H1 (cell line): ENCODE data around the gene FAIM2. TPM values are rescaled to one million over a fixed set of nuclear protein-coding genes. Genes with fewer than 3 reads are reported as not detected.

ENCODE experiments used
- CTCF ChIA-PET: fragments of 300-600 bp; sonication (Branson Sonifier 250); formaldehyde crosslinking; loops from one replicate; lab custom pipeline; 2021; ENCODE audit not compliant: partially characterized antibody; lab: Charles Lee
- POLR2A ChIA-PET: fragments of 300-600 bp; sonication (Branson Sonifier 250); formaldehyde crosslinking; loops from one replicate; lab custom pipeline; 2021; ENCODE audit warnings: inconsistent platforms; ENCODE audit not compliant: partially characterized antibody; lab: Charles Lee
- DNase-seq, 2 experiments: peaks; one replicate each; pipeline versions ENCODE4 v3.0.0 to v3.0.0-alpha.2; 2010 to 2022; ENCODE audit warnings: low spot score in 2 of 2, low read depth in 1 of 2, mixed read lengths in 1 of 2
- FAIRE-seq: peaks from 2 replicates; lab custom pipeline; 2011; peaks lifted over from hg19 to GRCh38; lab: Jason Lieb, UNC
- H2AFZ ChIP-seq: 2 replicates; pipeline ENCODE4 v1.8.1; 2012; ENCODE audit warnings: low read length, inconsistent platforms
- H2AK5ac ChIP-seq: 2 replicates; pipeline ENCODE4 v1.6.1; 2013; ENCODE audit warnings: low read depth, low read length
- H2BK120ac ChIP-seq: replicated peaks from 2 replicates; pipeline ENCODE3; 2013; ENCODE audit warnings: low read depth, low read length, inconsistent platforms
- H2BK12ac ChIP-seq: 2 replicates; pipeline ENCODE4 v1.6.1; 2013; ENCODE audit warnings: low read depth, low read length
- H2BK15ac ChIP-seq: 2 replicates; pipeline ENCODE4 v1.6.1; 2013; ENCODE audit warnings: low read length
- H2BK20ac ChIP-seq: 2 replicates; pipeline ENCODE4 v1.6.1; 2013; ENCODE audit warnings: low read length
- H2BK5ac ChIP-seq: 2 replicates; pipeline ENCODE4 v1.6.1; 2013; ENCODE audit warnings: low read depth, low read length
- H3K14ac ChIP-seq: 2 replicates; pipeline ENCODE4 v1.6.1; 2013; ENCODE audit warnings: inconsistent platforms; ENCODE audit not compliant: insufficient read length
- H3K18ac ChIP-seq: 2 replicates; pipeline ENCODE4 v1.6.1; 2013; ENCODE audit warnings: low read length; ENCODE audit errors: extremely low read depth
- H3K23ac ChIP-seq: 2 replicates; pipeline ENCODE4 v1.6.1; 2013; ENCODE audit warnings: inconsistent platforms; ENCODE audit not compliant: insufficient read length
- H3K23me2 ChIP-seq: 2 replicates; pipeline ENCODE4 v1.6.1; 2013; ENCODE audit warnings: low read depth, low read length
- H3K27ac ChIP-seq: 2 replicates; pipeline ENCODE4 v1.6.1; 2011; ENCODE audit warnings: low read depth, low read length, inconsistent platforms
- H3K27me3 ChIP-seq, 4 experiments: replicated peaks in 1 of 4; 1 replicate in 1 of 4; 2 replicates in 3 of 4; pipeline versions ENCODE4 v1.6.1 to v1.8.1; 2011 to 2013; ENCODE audit warnings: low read length in 3 of 4, mild to moderate bottlenecking in 3 of 4, inconsistent platforms in 2 of 4, mixed read lengths in 2 of 4, moderate library complexity in 1 of 4; ENCODE audit not compliant: control insufficient read depth in 3 of 4, insufficient read depth in 3 of 4; ENCODE audit errors: extremely low read depth in 1 of 4
- H3K36me3 ChIP-seq, 4 experiments: 2 replicates each; pipeline versions ENCODE4 v1.6.1 to v1.8.1; 2011 to 2013; ENCODE audit warnings: mild to moderate bottlenecking in 4 of 4, low read length in 3 of 4, moderate library complexity in 2 of 4, control low read depth in 1 of 4, inconsistent platforms in 1 of 4; ENCODE audit not compliant: insufficient read depth in 4 of 4, control insufficient read depth in 2 of 4
- H3K4ac ChIP-seq: replicated peaks from 2 replicates; pipeline ENCODE3; 2013; ENCODE audit warnings: low read length, low read depth, mixed read lengths, inconsistent platforms; ENCODE audit not compliant: insufficient read length
- H3K4me1 ChIP-seq, 4 experiments: replicated peaks in 1 of 4; 1 replicate in 1 of 4; 2 replicates in 3 of 4; pipeline versions ENCODE4 v1.6.1 to v1.8.1; 2011 to 2013; ENCODE audit warnings: low read length in 3 of 4, inconsistent platforms in 2 of 4, mixed read lengths in 1 of 4; ENCODE audit not compliant: insufficient read depth in 4 of 4, control insufficient read depth in 3 of 4
- H3K4me2 ChIP-seq, 2 experiments: 2 replicates each; pipeline versions ENCODE4 v1.6.1 to v1.8.1; 2011 to 2013; ENCODE audit warnings: low read depth in 2 of 2, low read length in 2 of 2, control low read depth in 1 of 2, inconsistent platforms in 1 of 2, mild to moderate bottlenecking in 1 of 2; ENCODE audit not compliant: insufficient read depth in 1 of 2
- H3K4me3 ChIP-seq, 4 experiments: fragments of 200-600, 300-600 bp in 1 of 4; sonication (generic), shearing (Covaris generic), sonication (Bioruptor Twin) in 1 of 4; 2 replicates each; pipeline versions ENCODE4 v1.5.1 to v1.8.1; 2011 to 2016; ENCODE audit warnings: low read length in 4 of 4, low read depth in 3 of 4, control low read depth in 2 of 4, inconsistent platforms in 2 of 4, mild to moderate bottlenecking in 2 of 4, mixed read lengths in 1 of 4, moderate library complexity in 1 of 4; ENCODE audit not compliant: insufficient read depth in 2 of 4; ENCODE audit errors: extremely low read depth in 1 of 4
- H3K56ac ChIP-seq: replicated peaks from 2 replicates; pipeline ENCODE3; 2013; ENCODE audit warnings: low read depth, mild to moderate bottlenecking, mixed read lengths, low read length, inconsistent platforms; ENCODE audit not compliant: insufficient read length
- H3K79me1 ChIP-seq: 2 replicates; pipeline ENCODE4 v1.6.1; 2013; ENCODE audit warnings: low read depth, low read length, control low read depth
- H3K79me2 ChIP-seq, 2 experiments: 2 replicates each; pipeline versions ENCODE4 v1.6.1 to v1.8.1; 2012 to 2013; ENCODE audit warnings: low read length in 2 of 2, mild to moderate bottlenecking in 2 of 2, inconsistent platforms in 1 of 2; ENCODE audit not compliant: insufficient read depth in 2 of 2, control insufficient read depth in 1 of 2
- H3K9ac ChIP-seq, 4 experiments: replicated peaks in 1 of 4; 1 replicate in 1 of 4; 2 replicates in 3 of 4; pipeline versions ENCODE4 v1.6.1 to v1.8.1; 2011 to 2013; ENCODE audit warnings: low read depth in 3 of 4, low read length in 3 of 4, control low read depth in 2 of 4, mild to moderate bottlenecking in 2 of 4, moderate library complexity in 2 of 4, inconsistent platforms in 1 of 4; ENCODE audit errors: extremely low read depth in 1 of 4
- H3K9me3 ChIP-seq, 2 experiments: 2 replicates each; pipeline versions ENCODE4 v1.6.1 to v1.8.1; 2012 to 2013; ENCODE audit warnings: mild to moderate bottlenecking in 2 of 2, moderate library complexity in 2 of 2, control low read depth in 1 of 2, inconsistent platforms in 1 of 2, low read depth in 1 of 2, low read length in 1 of 2, mixed read lengths in 1 of 2; ENCODE audit not compliant: insufficient read depth in 2 of 2
- H4K20me1 ChIP-seq, 2 experiments: replicated peaks in 1 of 2; 2 replicates each; pipeline versions ENCODE3 to v1.8.1; 2011 to 2013; ENCODE audit warnings: inconsistent platforms in 2 of 2, low read length in 2 of 2, mild to moderate bottlenecking in 1 of 2; ENCODE audit not compliant: insufficient read depth in 2 of 2, control insufficient read depth in 1 of 2
- H4K5ac ChIP-seq: 2 replicates; pipeline ENCODE4 v1.6.1; 2013; ENCODE audit warnings: low read length, low read depth, mixed read lengths, inconsistent platforms; ENCODE audit not compliant: insufficient read length
- H4K8ac ChIP-seq: 2 replicates; pipeline ENCODE4 v1.8.0; 2013; ENCODE audit warnings: mild to moderate bottlenecking, moderate library complexity, low read length, inconsistent platforms; ENCODE audit not compliant: insufficient read depth; ENCODE audit errors: extremely low read depth
- H4K91ac ChIP-seq: replicated peaks from 2 replicates; pipeline ENCODE3; 2013; ENCODE audit warnings: low read length, mixed read lengths, inconsistent platforms; ENCODE audit not compliant: insufficient read length
- BRCA1 ChIP-seq: IDR thresholded peaks from 2 replicates; pipeline ENCODE4 v1.6.1; 2012; ENCODE audit warnings: low read depth, low read length, improper control_type of control experiment
- CREB1 ChIP-seq: IDR thresholded peaks from 2 replicates; pipeline ENCODE4 v1.6.1; 2012; ENCODE audit warnings: inconsistent platforms
- HDAC6 ChIP-seq: IDR thresholded peaks from one replicate; pipeline ENCODE4 v1.7.1; 2012; ENCODE audit warnings: low read depth, mild to moderate bottlenecking, inconsistent platforms, low read length, moderate library complexity
- KDM4A ChIP-seq: IDR thresholded peaks from one replicate; pipeline ENCODE4 v1.7.1; 2012; ENCODE audit warnings: low read depth, mild to moderate bottlenecking, moderate library complexity, low read length, inconsistent platforms; ENCODE audit not compliant: severe bottlenecking
- RXRA ChIP-seq: IDR thresholded peaks from 2 replicates; pipeline ENCODE4 v1.6.1; 2011; ENCODE audit warnings: low read depth, mild to moderate bottlenecking, low read length, moderate library complexity; ENCODE audit not compliant: insufficient read depth
- SAP30 ChIP-seq: fragments of 300-600 bp; sonication (generic); IDR thresholded peaks from 2 replicates; pipeline ENCODE4 v1.7.1; 2012; ENCODE audit warnings: low read length, moderate library complexity, mild to moderate bottlenecking, inconsistent platforms; ENCODE audit not compliant: insufficient read depth, insufficient replicate concordance
- SP2 ChIP-seq: IDR thresholded peaks from 2 replicates; pipeline ENCODE4 v1.6.1; 2012; ENCODE audit warnings: mild to moderate bottlenecking, low read length, inconsistent platforms
- WGBS, 2 experiments: shearing (Covaris generic) in 1 of 2; methylation state at CpG; one replicate each; pipeline versions ENCODE4 v1.1.6 to v1.1.7; 2013 to 2015; ENCODE audit warnings: low lambda C conversion rate in 2 of 2, mixed read lengths in 2 of 2, inconsistent platforms in 1 of 2, low coverage in 1 of 2, missing lambda C conversion rate in 1 of 2; ENCODE audit not compliant: insufficient replicate concordance in 2 of 2, insufficient coverage in 1 of 2, insufficient read length in 1 of 2; ENCODE audit errors: extremely low coverage in 1 of 2, missing lambda C conversion rate in 1 of 2; 5-methylcytosine and 5-hydroxymethylcytosine counted together
- polyA plus RNA-seq, 7 experiments: library from polyadenylated mRNA; depleted of rRNA in 3 of 7; stranded (reverse) in 5 of 7; unstranded in 2 of 7; fragments of >200 nt in 5 of 7; fragments of 200-250 nt in 2 of 7; gene quantifications; 1 replicate in 5 of 7; 2 replicates in 1 of 7; 4 replicates in 1 of 7; pipeline versions ENCODE4 v1.2.1 to v1.2.3, GENCODE V29; 2011 to 2013; ENCODE audit warnings: missing spikeins in 2 of 7, mixed read lengths in 2 of 7
- total RNA-seq: library from RNA; stranded (reverse); fragmentation: NEBNext Ultra II Directional; extraction: Animal tissue kit (Norgen Biotek cat#: 25700); gene quantifications from 2 replicates; pipeline ENCODE4 v1.2.1, GENCODE V29; 2021

FAIM2 gene
- total and polyA plus RNA-seq, 2 of the 8 experiments (the other 6 are each of a cell fraction or from before 2014, with no cell fraction given), result 0.89 to 1.3 TPM

GRCh38 chr12:49897276-49897675 is 6.4 kb downstream of the FAIM2 start:
- no peak overlapping the region for H4K5ac ChIP-seq
- DNase-seq (no peak), FAIRE-seq (no peak)
- no peak overlapping the region for H3K18ac ChIP-seq
- no peaks in the 10 kb centered on the region for H3K79me1 ChIP-seq
- H2BK20ac ChIP-seq, result no peak overlapping the region
- no peak overlapping the region for H3K14ac ChIP-seq
- H2BK5ac ChIP-seq, result no peak overlapping the region
- H2BK15ac ChIP-seq, result no peak overlapping the region
- no peaks in the 10 kb centered on the region for H3K79me2 ChIP-seq
- H2BK12ac ChIP-seq, result no peak overlapping the region
- no peak for TF ChIP-seq SP2
- no peak for TF ChIP-seq KDM4A
- TF ChIP-seq BRCA1, result no peak
- no peak for TF ChIP-seq RXRA
- TF ChIP-seq SAP30, result no peak
- no peak for TF ChIP-seq CREB1
- TF ChIP-seq HDAC6, result no peak
- H2AFZ ChIP-seq, result no peak overlapping the region
- no peaks in the 10 kb centered on the region for H4K20me1 ChIP-seq
- no peak overlapping the region for H3K27ac ChIP-seq
- WGBS, 2 experiments, result 92% methylated on average over 4 of the region's 4 CpGs; no CpG with 5 or more reads in 1 of the 2 experiments
- H3K23me2 ChIP-seq, result no peaks in the 10 kb centered on the region
- no peak overlapping the region for H3K4me2 ChIP-seq
- no peak overlapping the region; the same call in 1 of the 2 replicates for H4K8ac ChIP-seq
- ChIA-PET CTCF (interaction anchor here (0.7 to 12.4 kb wide), 7 partner anchors 10 to 208 kb away, joined by 3 to 107 read pairs (median 4); no protein-coding TSS in a partner anchor), POLR2A (interaction anchor here (2.0 kb wide), 1 partner anchor 11 kb away, joined by 5 read pairs; no protein-coding TSS in a partner anchor)
- no peak overlapping the region for H3K4me3 ChIP-seq
- H3K36me3 ChIP-seq, result no peaks in the 10 kb centered on the region
- H3K9ac ChIP-seq, result no peak overlapping the region; a peak in 1 of 7 replicates
- peaks cover 0 to 12% (median 6%) of the 10 kb centered on the region in 4 experiments; a peak in 5 of 7 replicates for H3K4me1 ChIP-seq
- H3K23ac ChIP-seq, result no peak overlapping the region
- H3K4ac ChIP-seq, result no peak overlapping the region
- peaks cover 0 to 11% (median 4%) of the 10 kb centered on the region in 4 experiments; a peak in 5 of 7 replicates for H3K27me3 ChIP-seq
- no peak overlapping the region for H4K91ac ChIP-seq
- H2BK120ac ChIP-seq, result no peak overlapping the region
- H2AK5ac ChIP-seq, result no peak overlapping the region
- H3K9me3 ChIP-seq, result no peaks in the 10 kb centered on the region
- no peak overlapping the region for H3K56ac ChIP-seq
